Transverse colon (tissue), 4 donors: Measurements from ENCODE around the gene IFITM5. TPM values are rescaled to one million over a fixed set of nuclear protein-coding genes. Genes with fewer than 3 reads are reported as not detected.

Source experiments
- DNase-seq: peaks from one replicate; pipeline ENCODE4 v3.0.0-alpha.2; 2019
- H3K27ac ChIP-seq, 4 donors: fragments of 200-600 bp; sonication (generic); 2 replicates each; pipeline ENCODE4 v1.5.1; 2016 to 2018; ENCODE audit warnings: inconsistent platforms in 4 of 4
- H3K27me3 ChIP-seq: fragments of 200-600 bp; sonication (generic); 2 replicates; pipeline ENCODE4 v1.5.1; 2017; ENCODE audit warnings: inconsistent platforms
- H3K36me3 ChIP-seq, 4 donors: fragments of 200-600 bp; sonication (generic); 2 replicates each; pipeline ENCODE4 v1.5.1; 2017 to 2019; ENCODE audit warnings: inconsistent platforms in 4 of 4
- H3K4me1 ChIP-seq, 4 donors: fragments of 200-600 bp; sonication (generic); 2 replicates each; pipeline ENCODE4 v1.5.1; 2017 to 2020; ENCODE audit warnings: inconsistent platforms in 4 of 4
- H3K4me3 ChIP-seq, 4 donors: fragments of 200-600 bp; sonication (generic); 1 replicate in 1 of 4; 2 replicates in 3 of 4; pipeline versions ENCODE4 v1.5.1 to v1.6.1; 2017 to 2019; ENCODE audit warnings: inconsistent platforms in 4 of 4
- H3K9me3 ChIP-seq, 2 donors: fragments of 200-600 bp; sonication (generic); 2 replicates each; pipeline ENCODE4 v1.5.1; 2017 to 2019; ENCODE audit warnings: inconsistent platforms in 2 of 2
- EP300 ChIP-seq: sonication (generic); formaldehyde crosslinking; IDR thresholded peaks from one replicate; pipeline ENCODE4 v1.6.1; 2017; ENCODE audit warnings: antibody characterized with exemption, low read depth
- POLR2A ChIP-seq: fragments of 450-650 bp; IDR thresholded peaks from one replicate; pipeline ENCODE4 v1.6.1; 2016; ENCODE audit warnings: antibody characterized with exemption, mild to moderate bottlenecking, moderate library complexity
- POLR2AphosphoS5 ChIP-seq, 3 donors: sonication (generic); formaldehyde crosslinking; IDR thresholded peaks; one replicate each; pipeline ENCODE4 v1.6.1; 2016; ENCODE audit warnings: antibody characterized with exemption in 3 of 3
- WGBS, 2 donors: methylation state at CpG; one replicate each; pipeline ENCODE4 v1.1.5; 2018; ENCODE audit warnings: low coverage in 1 of 2; 5-methylcytosine and 5-hydroxymethylcytosine counted together
- in situ Hi-C, 4 donors: fragments of 200-750 bp; cut with MboI; loops; one replicate each; pipeline versions ENCODE4 v1.15.0 to v1.15.1; 2017; ENCODE audit warnings: low sequenced_read_pairs in 3 of 4, low pct_ligation_motif_present in 1 of 4, low pct_unique_long_range_greater_than_20kb in 1 of 4
- intact Hi-C: fragments of 100-400 bp; cut with DNase I; formaldehyde crosslinking; loops from one replicate; pipeline ENCODE4 v1.15.1; 2023; ENCODE audit warnings: low total_unique reads
- total RNA-seq, 4 donors: library from RNA; depleted of rRNA; stranded (reverse); fragments of >200 nt; gene quantifications; one replicate each; pipeline ENCODE4 v1.1.0, GENCODE V29; 2016
- TF ChIP-seq, protein P1 (sequence below), 5 experiments: fragments of 200-600 bp in 3 of 5; fragments of 450-650 bp in 2 of 5; sonication (generic) in 3 of 5; IDR thresholded peaks; 1 replicate in 2 of 5; 2 replicates in 3 of 5; pipeline ENCODE4 v1.5.1; 2016 to 2017; ENCODE audit warnings: antibody characterized with exemption in 5 of 5, inconsistent platforms in 3 of 5, mild to moderate bottlenecking in 2 of 5, moderate library complexity in 1 of 5

Gene IFITM5
- total RNA-seq, 4 donors from 2014 or later, result not detected

- H3K27ac ChIP-seq, result no peak overlapping the region
- H3K4me1 ChIP-seq, result no peaks in the 10 kb centered on the region
- DNase-seq, result no peak
- H3K36me3 ChIP-seq, result no peaks in the 10 kb centered on the region
- H3K9me3 ChIP-seq, result no peaks in the 10 kb centered on the region
- WGBS, 2 donors, result 75 to 77% methylated on average over 8 to 14 of the region's 14 CpGs
- intact Hi-C loops, result no loop called here
- no peak overlapping the region for H3K4me3 ChIP-seq
- TF ChIP-seq, protein P1, sequence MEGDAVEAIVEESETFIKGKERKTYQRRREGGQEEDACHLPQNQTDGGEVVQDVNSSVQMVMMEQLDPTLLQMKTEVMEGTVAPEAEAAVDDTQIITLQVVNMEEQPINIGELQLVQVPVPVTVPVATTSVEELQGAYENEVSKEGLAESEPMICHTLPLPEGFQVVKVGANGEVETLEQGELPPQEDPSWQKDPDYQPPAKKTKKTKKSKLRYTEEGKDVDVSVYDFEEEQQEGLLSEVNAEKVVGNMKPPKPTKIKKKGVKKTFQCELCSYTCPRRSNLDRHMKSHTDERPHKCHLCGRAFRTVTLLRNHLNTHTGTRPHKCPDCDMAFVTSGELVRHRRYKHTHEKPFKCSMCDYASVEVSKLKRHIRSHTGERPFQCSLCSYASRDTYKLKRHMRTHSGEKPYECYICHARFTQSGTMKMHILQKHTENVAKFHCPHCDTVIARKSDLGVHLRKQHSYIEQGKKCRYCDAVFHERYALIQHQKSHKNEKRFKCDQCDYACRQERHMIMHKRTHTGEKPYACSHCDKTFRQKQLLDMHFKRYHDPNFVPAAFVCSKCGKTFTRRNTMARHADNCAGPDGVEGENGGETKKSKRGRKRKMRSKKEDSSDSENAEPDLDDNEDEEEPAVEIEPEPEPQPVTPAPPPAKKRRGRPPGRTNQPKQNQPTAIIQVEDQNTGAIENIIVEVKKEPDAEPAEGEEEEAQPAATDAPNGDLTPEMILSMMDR (IDR thresholded peaks at IDR 0.05), result no peak
- no peak for TF ChIP-seq POLR2AphosphoS5 (IDR thresholded peaks at IDR 0.05)
- no peak for TF ChIP-seq POLR2A
- no peak for TF ChIP-seq EP300
- no peaks in the 10 kb centered on the region for H3K27me3 ChIP-seq
- in situ Hi-C loops, result loop anchor here in 1 of 4 donors (10.0 kb wide), 1 partner anchor 108 kb away; the partner anchor contains the start of gene B4GALNT4
Observed at GRCh38 chr11:256952-257737, 42.2 kb downstream of the IFITM5 start.

DNA sequence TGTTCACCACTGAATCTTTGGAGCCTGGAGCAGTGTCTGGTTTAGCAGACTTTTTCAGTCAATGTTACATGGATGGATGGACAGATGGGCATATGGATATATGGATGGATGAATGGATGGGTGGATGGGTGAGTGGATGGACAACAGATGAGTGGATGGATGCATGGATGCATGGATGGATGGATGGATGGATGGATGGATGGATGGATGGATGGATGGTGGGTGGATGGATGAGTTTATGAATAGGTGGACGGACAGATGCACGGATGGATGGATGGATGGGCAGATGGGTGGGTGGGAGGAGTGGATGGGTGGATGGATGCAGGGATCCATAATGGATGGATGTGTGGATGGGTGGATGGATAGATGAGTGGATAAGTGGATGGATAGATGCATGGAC, 43.5 kb downstream of the IFITM5 start:
- Histone ChIP-seq H3K27ac (no peak overlapping the region), H3K4me3 (no peak overlapping the region), H3K9me3 (no peaks in the 10 kb centered on the region), H3K27me3 (no peaks in the 10 kb centered on the region), H3K4me1 (no peaks in the 10 kb centered on the region), H3K36me3 (peaks cover 0 to 6% (median 3%) of the 10 kb centered on the region in 4 donors)
- intact Hi-C loops, result no loop called here
- no peak for DNase-seq
- 95 to 97% methylated on average over 2 of the region's 2 CpGs for WGBS, 2 donors
- TF ChIP-seq EP300 (no peak), POLR2AphosphoS5 (IDR thresholded peaks at IDR 0.05) (no peak), POLR2A (no peak)
- TF ChIP-seq, protein P1 (IDR thresholded peaks at IDR 0.05), result no peak
- in situ Hi-C loops, result loop anchor here in 1 of 4 donors (10.0 kb wide), 1 partner anchor 109 kb away; the partner anchor contains the start of gene B4GALNT4

DNA sequence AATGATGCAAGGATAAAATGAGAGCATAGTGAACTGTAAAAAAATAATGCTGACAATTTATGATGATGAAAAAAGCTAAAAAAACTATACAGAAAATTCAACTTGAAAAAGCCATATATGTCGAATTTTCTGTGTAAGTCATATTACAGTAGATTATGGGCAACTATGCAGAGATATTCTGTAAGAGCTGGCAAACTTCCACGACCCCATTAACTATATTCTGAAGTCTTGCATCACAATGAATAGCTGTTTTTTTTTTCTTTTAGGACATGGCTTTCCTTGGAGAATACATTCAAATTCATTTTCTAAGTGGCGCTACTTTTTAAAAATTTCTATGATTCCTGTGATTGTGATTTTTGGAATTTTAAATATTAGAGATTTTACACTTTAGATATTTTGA, 44.1 kb downstream of the IFITM5 start:
- no peaks in the 10 kb centered on the region for H3K9me3 ChIP-seq
- TF ChIP-seq POLR2A (no peak), POLR2AphosphoS5 (IDR thresholded peaks at IDR 0.05) (no peak), EP300 (no peak)
- TF ChIP-seq, protein P1 (IDR thresholded peaks at IDR 0.05), result no peak
- no peak overlapping the region for H3K27ac ChIP-seq
- intact Hi-C loops (no loop called here), in situ Hi-C loops (loop anchor here in 1 of 4 donors (10.0 kb wide), 1 partner anchor 110 kb away; the partner anchor contains the start of gene B4GALNT4)
- H3K4me3 ChIP-seq, result no peak overlapping the region
- no peak for DNase-seq
- H3K36me3 ChIP-seq, result peaks cover 0 to 6% (median 3%) of the 10 kb centered on the region in 4 donors
- WGBS, 2 donors, result 59 to 60% methylated on average over 3 of the region's 3 CpGs
- no peaks in the 10 kb centered on the region for H3K27me3 ChIP-seq
- no peaks in the 10 kb centered on the region for H3K4me1 ChIP-seq

DNA sequence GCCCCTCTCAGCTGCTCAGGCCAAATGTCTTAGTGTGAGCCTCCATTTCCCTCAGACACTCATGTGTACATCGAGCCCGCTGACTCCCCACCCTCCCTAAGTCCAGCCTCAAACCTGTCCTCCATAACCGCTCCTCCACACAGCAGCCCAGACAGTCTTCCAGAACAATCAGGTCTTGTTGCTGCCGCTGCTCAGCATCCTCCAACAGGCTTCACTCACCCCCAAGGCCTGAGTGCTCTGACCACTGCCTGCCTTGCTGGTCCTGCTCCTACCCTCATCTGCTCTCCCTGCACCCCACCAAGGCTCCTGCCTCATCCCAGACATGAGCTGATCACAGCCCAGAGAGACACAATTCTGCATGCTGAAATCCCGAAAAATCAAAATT, 45.4 kb downstream of the IFITM5 start:
- intact Hi-C loops, result no loop called here
- WGBS, 2 donors, result 89 to 93% methylated on average over 1 to 5 of the region's 5 CpGs
- no peaks in the 10 kb centered on the region for H3K9me3 ChIP-seq
- no peak for DNase-seq
- H3K4me1 ChIP-seq, result no peaks in the 10 kb centered on the region
- H3K27me3 ChIP-seq, result no peaks in the 10 kb centered on the region
- no peak overlapping the region for H3K27ac ChIP-seq
- H3K36me3 ChIP-seq, result peaks cover 0 to 9% (median 4%) of the 10 kb centered on the region in 4 donors
- H3K4me3 ChIP-seq, result no peak overlapping the region
- no peak for TF ChIP-seq EP300
- TF ChIP-seq POLR2A, result no peak
- TF ChIP-seq POLR2AphosphoS5 (IDR thresholded peaks at IDR 0.05), result no peak
- TF ChIP-seq, protein P1 (IDR thresholded peaks at IDR 0.05), result no peak
- in situ Hi-C loops, result loop anchor here in 1 of 4 donors (10.0 kb wide), 1 partner anchor 111 kb away; the partner anchor contains the start of gene B4GALNT4
